ENCODE measurements around the gene MPHOSPH9.

DNA sequence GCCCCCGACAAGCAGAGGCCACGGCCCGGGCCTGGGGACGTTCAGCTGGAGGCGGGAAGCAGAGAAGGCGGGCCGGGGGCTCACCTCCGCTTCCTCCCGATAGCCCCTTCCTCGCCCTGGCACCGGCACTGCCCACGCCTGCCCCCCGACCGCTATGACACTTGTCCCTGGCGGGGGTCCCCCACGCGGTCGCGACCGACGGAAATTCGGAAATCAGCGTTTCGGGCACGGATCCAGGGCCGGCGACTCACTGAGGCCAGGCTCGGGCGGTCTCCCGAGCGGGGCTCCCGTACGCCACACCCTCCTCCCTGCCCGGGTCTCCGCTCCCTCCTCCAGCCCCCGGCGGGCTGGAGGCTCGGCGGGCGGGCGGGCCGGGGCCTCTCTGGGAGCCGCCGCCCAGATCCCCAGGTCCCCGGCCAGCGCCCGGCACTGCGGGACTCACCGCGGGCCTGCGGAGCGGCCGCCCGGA is 82.6 kb downstream of the MPHOSPH9 start:
- TF ChIP-seq, protein P1, sequence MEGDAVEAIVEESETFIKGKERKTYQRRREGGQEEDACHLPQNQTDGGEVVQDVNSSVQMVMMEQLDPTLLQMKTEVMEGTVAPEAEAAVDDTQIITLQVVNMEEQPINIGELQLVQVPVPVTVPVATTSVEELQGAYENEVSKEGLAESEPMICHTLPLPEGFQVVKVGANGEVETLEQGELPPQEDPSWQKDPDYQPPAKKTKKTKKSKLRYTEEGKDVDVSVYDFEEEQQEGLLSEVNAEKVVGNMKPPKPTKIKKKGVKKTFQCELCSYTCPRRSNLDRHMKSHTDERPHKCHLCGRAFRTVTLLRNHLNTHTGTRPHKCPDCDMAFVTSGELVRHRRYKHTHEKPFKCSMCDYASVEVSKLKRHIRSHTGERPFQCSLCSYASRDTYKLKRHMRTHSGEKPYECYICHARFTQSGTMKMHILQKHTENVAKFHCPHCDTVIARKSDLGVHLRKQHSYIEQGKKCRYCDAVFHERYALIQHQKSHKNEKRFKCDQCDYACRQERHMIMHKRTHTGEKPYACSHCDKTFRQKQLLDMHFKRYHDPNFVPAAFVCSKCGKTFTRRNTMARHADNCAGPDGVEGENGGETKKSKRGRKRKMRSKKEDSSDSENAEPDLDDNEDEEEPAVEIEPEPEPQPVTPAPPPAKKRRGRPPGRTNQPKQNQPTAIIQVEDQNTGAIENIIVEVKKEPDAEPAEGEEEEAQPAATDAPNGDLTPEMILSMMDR (IDR thresholded peaks at IDR 0.05): no peak
- no peak for TF ChIP-seq POLR2A (IDR thresholded peaks at IDR 0.05)
